ENCODE measurements around the gene NIT2. TPM values are rescaled to one million over a fixed set of nuclear protein-coding genes. Genes with fewer than 3 reads are reported as not detected.

Gene NIT2
- total RNA-seq, 2 donors from 2014 or later = 35.5 to 48.1 TPM

GRCh38 chr3:100359035-100359434 lies 24.5 kb downstream of the NIT2 start:
- no peak overlapping the region for H3K9ac ChIP-seq (ENCODE audit: extremely low read depth, low read length, poor library complexity, severe bottlenecking)
- H3K9me3 ChIP-seq (ENCODE audit: control insufficient read depth, low read length) = peaks cover 15% of the 10 kb centered on the region
- H3K36me3 ChIP-seq (ENCODE audit: control insufficient read depth, insufficient read depth, low read length) = peaks cover 57% of the 10 kb centered on the region
- 96 to 100% methylated on average over 2 to 3 of the region's 3 CpGs for WGBS, 2 experiments (ENCODE audit: insufficient coverage in 1 of 2, insufficient read length in 1 of 2)
- DNase-seq = no peak
- no peaks in the 10 kb centered on the region for H3K27me3 Mint-ChIP-seq (ENCODE audit: insufficient read depth)
- peaks cover 6% of the 10 kb centered on the region for H3K9me3 Mint-ChIP-seq
- H3K4me1 Mint-ChIP-seq = no peaks in the 10 kb centered on the region
- H3K27me3 ChIP-seq (ENCODE audit: control insufficient read depth, insufficient read depth, low read length, poor library complexity, severe bottlenecking) = no peaks in the 10 kb centered on the region
- H3K4me3 Mint-ChIP-seq = no peak overlapping the region
- peaks cover 62% of the 10 kb centered on the region for H3K36me3 Mint-ChIP-seq (ENCODE audit: low read depth)
- H3K4me1 ChIP-seq (ENCODE audit: control insufficient read depth, insufficient read depth, low read length) = no peaks in the 10 kb centered on the region
- H3K4me3 ChIP-seq (ENCODE audit: low read length) = no peak overlapping the region
- H3K27ac ChIP-seq (ENCODE audit: low read depth, low read length) = no peak overlapping the region
- no peak overlapping the region for H3K27ac Mint-ChIP-seq
- no peak for TF ChIP-seq CTCF (conservative IDR thresholded peaks at IDR 0.05)

GRCh38 chr3:100360757-100361496 lies 26.4 kb downstream of the NIT2 start:
- Mint-ChIP-seq H3K27me3 (ENCODE audit: insufficient read depth) (no peaks in the 10 kb centered on the region), H3K36me3 (ENCODE audit: low read depth) (peaks cover 66% of the 10 kb centered on the region), H3K4me1 (no peaks in the 10 kb centered on the region), H3K9me3 (peaks cover 6% of the 10 kb centered on the region), H3K27ac (no peak overlapping the region), H3K4me3 (no peak overlapping the region)
- DNase-seq = no peak
- no peak overlapping the region for H3K4me3 ChIP-seq (ENCODE audit: low read length)
- no peaks in the 10 kb centered on the region for H3K27me3 ChIP-seq (ENCODE audit: control insufficient read depth, insufficient read depth, low read length, poor library complexity, severe bottlenecking)
- H3K4me1 ChIP-seq (ENCODE audit: control insufficient read depth, insufficient read depth, low read length) = no peaks in the 10 kb centered on the region
- no peak overlapping the region for H3K27ac ChIP-seq (ENCODE audit: low read depth, low read length)
- no peak for TF ChIP-seq CTCF (conservative IDR thresholded peaks at IDR 0.05)
- peaks cover 61% of the 10 kb centered on the region for H3K36me3 ChIP-seq (ENCODE audit: control insufficient read depth, insufficient read depth, low read length)
- 95 to 98% methylated on average over 4 of the region's 4 CpGs for WGBS, 2 experiments (ENCODE audit: insufficient coverage in 1 of 2, insufficient read length in 1 of 2)
- no peak overlapping the region for H3K9ac ChIP-seq (ENCODE audit: extremely low read depth, low read length, poor library complexity, severe bottlenecking)
- peaks cover 15% of the 10 kb centered on the region for H3K9me3 ChIP-seq (ENCODE audit: control insufficient read depth, low read length)

GRCh38 chr3:100361897-100362296 lies 27.3 kb downstream of the NIT2 start:
- TF ChIP-seq CTCF (conservative IDR thresholded peaks at IDR 0.05) = no peak
- 87 to 100% methylated on average over 1 of the region's 1 CpG for WGBS, 2 experiments (ENCODE audit: insufficient coverage in 1 of 2, insufficient read length in 1 of 2)
- no peak overlapping the region for H3K9ac ChIP-seq (ENCODE audit: extremely low read depth, low read length, poor library complexity, severe bottlenecking)
- no peak overlapping the region for H3K27ac Mint-ChIP-seq
- peaks cover 61% of the 10 kb centered on the region for H3K36me3 Mint-ChIP-seq (ENCODE audit: low read depth)
- H3K36me3 ChIP-seq (ENCODE audit: control insufficient read depth, insufficient read depth, low read length) = peaks cover 65% of the 10 kb centered on the region
- H3K27me3 ChIP-seq (ENCODE audit: control insufficient read depth, insufficient read depth, low read length, poor library complexity, severe bottlenecking) = no peaks in the 10 kb centered on the region
- H3K4me3 Mint-ChIP-seq = no peak overlapping the region
- no peaks in the 10 kb centered on the region for H3K4me1 Mint-ChIP-seq
- peaks cover 6% of the 10 kb centered on the region for H3K9me3 Mint-ChIP-seq
- H3K9me3 ChIP-seq (ENCODE audit: control insufficient read depth, low read length) = peaks cover 15% of the 10 kb centered on the region
- no peak for DNase-seq
- no peaks in the 10 kb centered on the region for H3K27me3 Mint-ChIP-seq (ENCODE audit: insufficient read depth)
- H3K4me3 ChIP-seq (ENCODE audit: low read length) = no peak overlapping the region
- no peak overlapping the region for H3K27ac ChIP-seq (ENCODE audit: low read depth, low read length)
- no peaks in the 10 kb centered on the region for H3K4me1 ChIP-seq (ENCODE audit: control insufficient read depth, insufficient read depth, low read length)
